GM18499 (cell line): ENCODE data around the gene FGR.
"Not testable (repeated sequence)": the region's sequence is repeated elsewhere in the genome, so short reads cannot be mapped to it uniquely, and the experiment has no call there.

Experiments
- ATAC-seq: cut with Tn5 transposase; IDR thresholded peaks from one replicate; pipeline ENCODE4 v1.9.1; 2021; ENCODE audit warnings: moderate number of reproducible peaks; ENCODE audit not compliant: insufficient read depth, unreplicated experiment

Gene FGR

DNA sequence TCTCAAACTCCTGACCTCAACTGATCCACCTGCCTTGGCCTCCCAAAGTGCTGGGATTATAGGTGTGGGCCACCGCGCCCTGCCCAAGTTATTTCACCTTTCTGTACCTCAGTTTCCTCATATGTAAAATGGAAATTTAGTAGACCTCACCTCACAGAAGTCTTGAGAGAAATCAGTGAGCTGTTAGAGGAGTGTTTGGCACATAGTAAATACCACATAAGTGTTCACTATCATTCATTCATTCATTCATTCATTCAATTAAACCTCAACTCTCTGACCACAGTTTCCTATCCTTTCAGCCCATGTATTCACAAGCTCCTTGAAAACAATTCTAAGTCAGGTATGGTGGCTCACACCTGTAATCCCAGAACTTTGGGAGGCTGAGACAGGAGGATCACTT lies 3.8 kb upstream of the FGR start:
- no peak for ATAC-seq

DNA sequence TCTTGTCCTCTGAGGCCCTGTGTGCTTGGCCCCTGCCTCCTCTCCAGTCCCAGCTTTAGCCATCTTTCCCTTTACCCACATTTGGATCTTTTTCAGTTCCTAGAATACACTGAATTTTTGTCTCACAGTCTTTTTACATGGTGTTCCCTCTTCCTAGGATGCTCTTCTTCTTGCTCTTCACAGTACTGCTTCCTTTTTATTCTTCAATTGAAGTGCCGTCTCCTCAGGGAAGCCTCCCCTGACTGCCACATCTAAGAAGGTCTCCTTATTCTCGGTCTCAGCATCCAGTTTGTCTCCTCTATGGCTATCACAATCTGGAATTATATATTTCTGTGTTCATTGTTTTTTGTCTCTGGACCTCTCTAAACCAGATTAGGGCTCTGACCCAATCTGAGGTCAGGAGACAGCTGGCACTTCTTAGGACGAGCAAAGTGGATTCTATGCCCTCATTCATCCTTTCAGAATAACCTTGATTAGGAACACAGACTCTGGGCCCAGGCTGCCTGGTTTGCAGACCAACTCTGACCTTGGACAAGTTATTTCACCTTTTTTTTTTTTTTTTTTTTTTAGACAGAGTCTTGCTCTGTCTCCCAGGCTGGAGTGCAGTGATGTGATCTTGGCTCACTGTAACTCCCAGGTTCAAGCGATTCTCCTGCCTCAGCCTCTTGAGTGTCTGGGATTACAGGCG lies 3.2 kb upstream of the FGR start:
- ATAC-seq, result no peak

DNA sequence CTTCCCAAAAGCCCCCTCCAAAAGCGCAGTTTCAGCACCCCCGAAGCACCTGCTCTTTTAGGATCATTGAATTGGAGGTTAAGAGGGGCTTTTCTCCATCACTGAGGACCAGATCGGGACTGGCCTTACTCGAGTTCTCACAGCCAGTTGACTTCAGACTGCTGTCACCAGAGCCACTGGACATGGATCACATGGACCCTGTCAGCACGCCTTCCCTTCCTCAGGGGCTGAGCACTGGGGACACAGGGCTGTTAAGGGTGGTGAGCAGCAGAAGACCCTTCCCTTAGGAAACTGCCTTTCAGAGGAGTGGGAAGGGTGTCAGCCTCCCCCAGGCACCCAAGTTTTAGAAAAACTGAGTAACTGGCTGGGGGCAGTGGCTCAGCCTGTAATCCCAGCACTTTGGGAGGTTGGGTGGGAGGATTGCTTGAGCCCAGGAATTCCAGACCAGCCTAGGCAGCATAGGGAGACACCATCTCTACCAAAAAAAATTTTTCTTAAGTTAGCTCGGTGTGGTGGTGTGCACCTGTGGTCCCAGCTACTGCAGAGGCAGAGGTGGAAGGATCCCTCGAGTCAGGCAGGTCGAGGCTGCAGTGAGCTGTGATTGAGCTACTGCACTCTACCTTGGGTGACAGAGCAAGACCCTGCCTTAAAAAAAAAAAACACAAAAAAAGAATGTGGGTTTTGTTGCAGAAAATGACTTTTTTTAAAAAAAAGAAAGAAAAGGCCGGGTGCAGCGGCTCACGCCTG lies 584 bp upstream of the FGR start:
- ATAC-seq, result no peak

DNA sequence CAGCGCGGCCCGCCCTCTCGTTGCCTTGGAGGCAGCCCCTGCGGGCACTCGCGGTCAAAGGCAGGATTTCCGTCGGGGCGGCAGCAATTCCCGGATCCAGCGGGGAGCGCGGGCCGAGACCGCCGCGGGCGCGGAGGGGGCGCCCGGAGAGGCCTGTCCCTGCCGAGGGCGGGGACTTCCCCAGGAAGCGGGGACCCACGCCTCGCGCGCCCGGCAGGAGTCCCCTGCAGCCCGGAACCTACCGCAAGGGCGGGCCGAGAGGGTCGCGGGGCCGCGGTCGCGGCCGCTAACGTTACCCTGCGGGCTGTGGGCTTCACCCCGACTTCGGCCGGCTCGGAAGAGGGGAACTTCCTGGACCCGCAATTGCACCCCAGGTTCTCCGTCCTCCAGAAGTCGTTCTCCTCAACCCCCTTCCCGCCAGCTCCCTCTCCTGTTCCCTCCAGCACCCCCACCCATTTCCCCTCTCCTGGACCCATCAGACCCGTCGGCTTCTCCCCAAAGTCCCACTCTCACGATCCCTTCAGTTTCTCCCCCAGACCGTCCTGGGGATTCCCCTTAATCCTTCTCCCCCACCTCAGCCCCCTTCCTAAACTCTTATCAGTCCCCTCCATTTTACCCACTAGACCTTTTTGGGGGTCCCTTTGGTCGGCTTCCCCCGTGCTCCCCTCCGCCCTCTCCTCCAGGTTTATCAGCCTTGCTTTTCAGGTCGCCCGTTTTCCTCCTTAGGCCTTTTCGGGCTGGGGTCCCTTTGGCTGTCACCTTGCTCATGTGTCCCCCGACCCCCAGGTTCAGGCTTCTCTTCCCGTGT lies 604 bp downstream of the FGR start:
- no peak for ATAC-seq

DNA sequence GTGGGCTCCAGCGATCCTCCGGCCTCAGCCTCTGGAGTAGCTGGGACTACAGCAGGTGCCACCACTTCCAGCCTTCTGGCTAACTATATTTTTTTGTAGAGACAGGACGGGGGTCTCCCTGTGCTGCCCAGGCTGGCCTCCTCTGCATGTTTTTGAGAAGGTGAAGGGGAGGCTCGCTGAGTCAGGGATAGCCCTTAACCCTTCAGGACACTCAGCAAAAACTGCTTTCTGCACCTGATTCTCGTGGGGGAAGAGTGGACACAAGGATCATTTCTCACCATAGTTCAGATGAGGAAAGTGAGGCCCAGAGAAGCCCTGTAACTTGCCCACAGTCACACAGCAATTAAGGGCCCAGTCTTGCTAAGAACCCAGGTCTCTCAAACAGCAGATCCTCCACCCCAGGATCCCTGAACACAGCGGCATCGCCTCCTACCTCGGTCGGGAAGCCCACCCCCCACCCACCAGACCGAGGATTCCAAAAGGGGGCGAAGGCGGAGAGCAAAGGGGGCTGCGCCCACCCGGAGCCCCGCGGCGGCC lies 1.3 kb downstream of the FGR start:
- ATAC-seq, result no peak

DNA sequence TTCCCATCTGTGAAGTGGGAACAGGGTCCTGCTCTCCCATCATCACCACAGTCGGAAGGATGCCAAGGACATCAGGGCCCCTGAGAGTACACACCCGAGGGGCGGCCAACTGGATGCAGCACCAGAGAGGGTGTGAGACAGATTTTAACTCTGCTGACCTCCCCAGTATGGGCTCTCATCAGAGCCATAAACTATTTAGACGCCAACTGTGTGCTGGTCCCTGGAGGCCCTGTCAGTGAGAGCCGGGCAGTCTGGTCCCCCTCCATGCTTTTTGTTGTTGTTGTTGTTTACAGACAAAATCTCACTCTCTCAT lies 1.7 kb downstream of the FGR start:
- ATAC-seq, result no peak

DNA sequence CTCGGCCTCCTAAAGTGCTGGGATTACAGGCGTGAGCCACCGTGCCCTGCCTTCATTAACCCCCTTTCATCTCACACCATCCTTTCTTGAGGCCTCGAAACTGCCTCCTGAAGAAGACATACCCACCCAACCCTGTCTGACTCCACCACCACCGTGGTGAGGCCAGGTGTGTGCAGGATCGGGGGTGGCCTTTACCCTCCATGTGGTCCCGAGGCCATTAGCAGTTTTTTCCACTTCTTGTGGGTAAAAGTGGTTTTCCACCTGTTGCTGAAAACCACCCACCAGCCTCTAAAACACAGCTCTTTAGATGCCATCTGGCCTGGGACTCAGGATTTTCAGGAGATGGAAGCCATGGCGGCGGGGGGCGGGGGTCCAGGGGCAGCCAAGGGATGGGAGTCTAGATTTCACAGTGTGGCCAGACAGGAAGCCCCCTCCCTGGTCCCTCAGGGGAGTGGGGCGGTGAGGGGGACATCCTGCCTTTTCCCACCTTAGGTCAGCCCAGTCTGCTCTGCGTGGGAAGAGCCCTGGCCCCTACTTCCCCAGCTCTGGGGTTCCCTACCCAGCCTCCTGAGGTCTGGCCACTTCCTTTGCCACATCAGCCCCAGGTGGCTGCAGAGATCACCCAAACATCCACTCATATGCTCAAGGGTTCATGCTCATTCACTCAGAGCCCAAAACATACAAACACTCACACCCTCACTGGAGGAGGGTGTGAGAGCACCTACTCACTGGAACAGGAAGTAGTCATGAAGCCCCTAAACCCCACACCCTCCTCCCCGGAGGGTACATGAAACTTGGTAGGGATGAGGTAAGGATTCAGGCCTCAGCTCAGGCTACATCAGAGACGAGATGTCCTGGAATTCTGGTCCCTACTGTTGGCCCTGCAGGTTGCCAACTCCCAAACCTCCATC lies 2.3 kb downstream of the FGR start:
- no peak for ATAC-seq

DNA sequence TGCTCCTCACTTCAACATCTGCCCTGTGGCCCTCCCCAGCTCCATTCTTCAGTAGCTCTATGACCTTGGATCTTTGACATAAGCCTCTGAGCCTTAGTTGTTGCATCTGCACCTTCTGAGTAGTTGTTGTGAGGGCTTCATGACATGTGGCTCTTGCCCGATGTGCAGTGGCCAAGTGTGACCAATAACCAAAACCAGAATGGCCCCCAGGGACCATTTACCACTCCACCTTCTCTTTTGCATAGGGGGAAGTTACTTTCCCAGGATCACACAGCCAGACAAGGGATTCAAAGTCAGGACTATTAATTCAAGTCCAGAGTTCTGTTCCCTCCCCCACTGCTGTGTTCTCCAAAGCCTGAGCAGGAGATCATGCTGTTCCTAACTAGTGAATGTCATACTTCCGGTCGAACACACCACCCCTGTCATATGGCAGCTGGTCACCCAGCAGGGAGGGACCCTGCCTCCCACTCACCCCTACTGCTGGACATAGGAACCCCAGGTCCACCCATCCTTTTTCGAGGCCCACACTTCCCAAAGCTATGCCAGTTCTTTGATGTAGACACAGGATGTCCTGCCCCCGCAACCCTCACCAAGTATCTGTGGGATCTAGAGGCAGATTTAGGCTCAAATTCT lies 4.0 kb downstream of the FGR start:
- ATAC-seq, result no peak

DNA sequence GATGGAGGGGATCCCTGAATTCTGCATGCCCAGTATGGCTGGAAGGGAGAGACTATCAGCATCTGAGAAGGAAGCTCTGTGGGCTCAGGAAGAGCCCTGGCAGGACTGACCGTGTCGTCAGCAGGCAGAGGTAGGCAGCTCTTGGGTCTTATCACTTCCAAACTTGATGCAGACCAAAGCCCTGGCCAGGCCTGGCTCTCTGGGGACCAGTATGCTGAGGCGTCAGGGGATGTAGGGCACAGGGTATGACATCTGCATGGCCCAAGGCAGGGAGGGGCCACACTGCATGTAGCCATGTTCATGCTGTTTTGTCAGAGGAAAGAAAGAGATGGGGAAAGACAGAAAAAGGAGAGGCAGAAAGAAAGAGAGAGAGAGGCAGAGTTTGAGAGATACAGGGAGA lies 6.3 kb downstream of the FGR start:
- ATAC-seq, result no peak

DNA sequence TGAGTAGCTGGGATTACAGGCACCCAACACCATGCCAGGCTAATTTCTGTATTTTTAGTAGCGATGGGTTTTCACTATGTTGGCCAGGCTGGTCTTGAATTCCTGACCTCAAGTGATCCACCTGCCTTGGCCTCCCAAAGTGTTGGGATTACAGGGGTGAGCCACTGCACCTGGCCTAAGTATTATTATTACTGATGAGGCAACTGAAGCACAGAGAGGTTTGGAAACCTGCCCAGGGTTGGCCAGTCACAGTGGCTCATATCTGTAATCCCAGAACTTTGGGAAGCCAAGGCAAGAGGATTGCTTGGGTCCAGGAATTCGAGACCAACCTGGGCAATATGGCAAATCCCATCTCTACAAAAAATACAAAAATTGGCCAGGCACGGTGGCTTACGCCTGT lies 7.3 kb downstream of the FGR start:
- ATAC-seq, result not testable (repeated sequence)

DNA sequence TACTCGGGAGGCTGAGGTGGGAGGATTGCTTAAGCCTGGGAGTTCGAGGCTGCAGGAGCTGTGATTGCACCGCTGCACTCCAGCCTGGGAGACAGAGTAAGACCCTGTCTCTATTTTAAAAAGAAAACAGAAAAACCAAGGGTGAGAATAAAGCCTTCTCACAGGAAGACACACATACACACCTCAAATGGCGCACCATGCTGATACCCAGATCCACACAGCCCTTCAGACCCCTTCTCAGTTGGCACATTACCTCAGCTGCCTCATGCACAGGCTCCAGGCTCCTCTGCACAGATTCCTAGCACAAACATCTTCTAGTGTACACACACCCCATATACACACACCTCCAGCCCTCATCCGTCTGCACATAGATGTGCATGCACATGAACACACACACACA lies 7.9 kb downstream of the FGR start:
- no peak for ATAC-seq

DNA sequence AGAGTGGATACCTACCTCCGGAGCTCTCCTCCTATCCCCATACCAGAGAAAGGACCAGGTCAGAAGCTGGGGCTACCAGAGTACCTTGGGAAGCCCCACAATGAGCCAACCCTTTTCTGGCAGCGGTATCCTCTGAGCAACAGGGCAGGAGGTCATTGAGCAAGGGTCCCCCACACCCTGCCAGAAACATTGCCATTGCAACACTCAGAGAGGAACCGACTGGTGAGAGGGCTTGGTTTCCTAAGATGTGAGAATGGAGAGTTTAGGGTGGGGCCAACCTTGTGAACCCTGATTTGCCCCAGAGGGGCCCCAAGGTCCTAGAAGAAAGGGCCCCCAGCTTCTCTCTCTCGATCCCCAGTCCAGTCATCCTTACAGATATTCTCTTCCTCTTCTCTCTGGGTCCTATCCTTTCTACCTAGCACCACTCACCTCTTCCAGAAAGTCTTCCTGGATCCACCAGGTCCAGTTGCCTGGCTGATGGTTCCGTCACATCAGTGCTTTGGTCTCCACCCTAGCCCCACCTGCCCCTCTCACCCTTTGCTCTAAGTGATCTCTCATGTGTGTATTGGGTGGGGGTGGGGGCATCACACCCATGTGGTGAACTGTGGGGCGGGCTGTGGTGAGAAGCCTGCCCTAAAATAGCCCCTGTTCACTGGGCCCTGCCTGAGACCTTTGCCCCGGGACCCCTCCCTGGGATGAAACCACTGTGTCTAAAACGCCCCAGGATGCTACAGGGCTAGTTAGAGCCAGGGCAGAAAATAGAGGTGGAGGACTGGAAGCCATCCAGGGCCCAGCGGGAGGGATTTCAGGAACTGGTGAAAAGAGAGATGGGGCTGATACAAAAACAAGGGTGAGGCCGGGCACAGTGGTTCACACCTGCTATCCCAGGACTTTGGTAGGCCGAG lies 8.7 kb downstream of the FGR start:
- ATAC-seq, result no peak

DNA sequence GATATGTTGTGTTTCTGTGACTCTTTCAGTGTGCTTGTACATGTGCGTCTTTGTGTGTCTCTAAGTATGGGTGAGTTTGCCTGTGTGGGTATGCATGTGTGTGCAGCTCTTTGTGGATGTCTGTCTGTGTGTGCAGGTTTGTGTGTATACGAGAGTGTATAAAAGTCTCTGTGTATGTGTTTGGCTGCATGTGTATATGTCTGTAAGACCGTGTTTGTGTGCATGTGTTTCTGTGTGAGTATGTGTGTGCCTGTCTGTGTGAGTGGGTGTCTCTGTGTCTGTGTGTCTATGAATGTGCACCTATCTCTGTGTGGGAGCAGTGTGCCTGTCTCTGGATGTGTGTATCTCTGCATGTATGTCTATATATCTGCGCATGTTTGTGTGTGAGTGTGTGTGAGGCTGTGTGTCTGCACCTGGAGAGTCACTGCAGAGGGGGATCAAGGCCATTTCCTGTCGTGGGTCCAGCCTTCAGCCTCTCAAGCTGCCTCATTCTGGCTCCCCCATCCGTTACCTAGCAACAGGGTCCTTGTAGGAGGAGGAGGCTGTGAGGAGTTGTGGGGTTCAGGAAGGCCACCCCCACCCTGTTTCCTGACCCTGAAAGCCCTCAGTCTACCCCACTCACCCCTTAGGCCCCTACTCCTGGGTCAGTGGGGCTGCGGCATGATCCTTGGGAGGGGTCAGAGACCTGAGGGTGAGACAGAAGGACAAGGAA lies 10.4 kb downstream of the FGR start:
- ATAC-seq, result no peak

DNA sequence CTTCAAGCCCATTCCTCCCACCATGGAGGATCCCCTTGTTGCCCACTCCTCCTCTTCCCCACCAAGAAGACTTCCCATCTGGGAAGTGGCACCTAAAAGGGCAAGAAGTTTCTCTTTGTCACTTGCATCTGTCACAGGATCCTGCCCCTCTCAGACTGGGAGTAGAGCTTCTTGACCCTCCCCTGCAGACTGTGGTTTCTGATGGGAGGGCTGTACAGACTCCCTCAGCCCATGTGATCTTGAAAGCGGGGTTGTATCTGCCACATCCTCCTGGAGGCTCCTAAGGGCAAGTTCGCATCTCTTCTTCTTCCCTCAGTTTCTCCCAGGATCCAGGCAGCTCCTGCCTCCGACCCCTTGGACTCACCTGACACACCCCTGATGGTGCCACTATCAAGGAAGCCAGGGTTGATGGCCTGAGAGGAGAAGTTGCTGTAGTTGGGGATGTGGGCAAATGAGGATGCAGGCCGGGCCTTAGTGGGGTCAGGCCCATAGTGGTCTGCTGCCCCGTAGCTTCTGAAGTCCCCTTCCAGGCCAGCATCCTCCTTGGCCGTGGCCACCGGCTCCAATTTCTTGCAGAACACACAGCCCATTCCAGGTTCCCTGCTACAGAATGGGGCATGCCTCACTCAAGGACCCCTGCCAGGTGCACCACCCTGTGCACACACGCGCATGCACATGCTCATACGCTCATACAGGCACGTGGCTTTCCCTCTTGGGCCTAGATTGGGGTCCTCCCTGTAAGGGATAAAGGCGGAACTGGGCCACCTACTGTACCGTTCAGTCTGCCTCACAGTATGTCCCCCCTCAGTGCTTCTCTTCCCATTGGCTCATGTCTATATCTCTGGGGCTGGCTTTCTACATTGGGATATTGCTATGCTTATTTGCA lies 11.4 kb downstream of the FGR start:
- ATAC-seq, result no peak

DNA sequence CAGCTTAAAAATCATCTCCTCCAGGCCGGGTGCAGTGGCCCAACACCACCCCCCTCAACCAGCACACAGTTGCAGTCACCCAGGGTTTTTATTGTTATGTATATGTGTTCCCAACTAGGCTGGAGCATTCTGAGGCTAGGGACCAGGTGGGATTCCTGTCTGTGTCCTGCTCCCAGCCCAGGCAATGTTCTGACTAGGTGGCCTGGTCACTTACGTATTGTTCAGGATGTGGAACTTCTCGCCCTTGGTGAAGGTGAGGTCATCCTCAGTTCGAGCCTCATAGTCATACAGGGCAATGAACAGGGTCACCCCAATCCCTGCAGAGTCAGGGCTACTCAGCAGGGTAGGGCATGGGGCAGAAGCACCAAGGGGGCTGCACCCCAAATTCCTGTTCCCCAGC lies 12.2 kb downstream of the FGR start:
- no peak for ATAC-seq

DNA sequence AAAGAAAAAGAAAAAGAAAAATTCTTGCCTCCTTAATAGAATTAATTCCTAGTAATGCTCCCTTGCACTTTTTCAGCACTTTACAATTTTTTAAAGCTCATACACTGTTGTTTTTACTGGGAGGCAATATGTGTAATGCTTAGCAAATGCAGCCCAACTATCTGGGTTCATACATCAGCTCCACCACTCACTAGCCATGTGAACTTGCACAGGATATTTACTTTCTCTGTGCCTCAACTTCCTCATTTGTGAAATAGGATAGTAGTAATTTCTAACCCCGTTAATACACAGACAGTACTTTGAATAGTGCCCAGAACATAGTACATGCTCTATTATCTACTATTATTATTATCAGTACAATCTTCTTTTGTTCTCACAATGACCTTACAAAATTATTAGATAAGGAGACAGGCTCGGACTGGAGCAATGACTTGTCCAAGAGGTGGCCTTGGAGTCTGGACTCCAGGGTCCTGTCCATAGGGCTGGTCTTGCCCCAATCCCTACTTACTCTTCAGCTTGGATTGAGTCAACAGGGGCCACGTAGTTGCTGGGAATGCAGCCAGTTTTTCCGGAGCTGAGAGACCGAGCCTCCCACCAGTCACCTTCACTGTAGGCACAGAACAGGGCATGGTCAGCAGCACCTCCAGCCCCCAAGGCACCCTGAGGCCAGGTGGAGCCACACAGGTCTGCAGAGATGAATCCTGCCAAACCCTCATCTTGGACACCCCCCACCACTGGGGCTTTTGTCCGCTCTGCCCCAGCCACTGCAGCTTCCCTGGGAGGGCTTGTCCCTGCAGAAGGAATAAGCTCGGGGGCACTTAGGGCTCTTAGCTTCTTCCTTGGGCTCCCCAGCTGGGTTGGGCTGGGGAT lies 13.7 kb downstream of the FGR start:
- no peak for ATAC-seq
